Neural cell (in vitro differentiated cells): Measurements from ENCODE around the gene CAPN12. TPM values are rescaled to one million over a fixed set of nuclear protein-coding genes. Genes with fewer than 3 reads are reported as not detected.
"Not testable (repeated sequence)": the region's sequence is repeated elsewhere in the genome, so short reads cannot be mapped to it uniquely, and the experiment has no call there.

Source experiments
- H2AFZ ChIP-seq: fragments of 200-600, 300-800 bp; sonication (generic), shearing (Covaris generic); 2 replicates; pipeline ENCODE4 v1.6.0; 2014; ENCODE audit warnings: low read depth, mild to moderate bottlenecking, antibody characterized with exemption, low read length, moderate library complexity
- H3F3A ChIP-seq: fragments of 200-600 bp; shearing (Covaris generic); 2 replicates; pipeline ENCODE4 v1.6.1; 2016; ENCODE audit warnings: mild to moderate bottlenecking, moderate library complexity, mixed read lengths, antibody characterized with exemption, low read length; ENCODE audit not compliant: insufficient read depth, poor library complexity, severe bottlenecking
- H3K27ac ChIP-seq: fragments of 200-600, 300-800 bp; sonication (generic), shearing (Covaris generic); 2 replicates; pipeline ENCODE4 v1.5.1; 2014; ENCODE audit warnings: mild to moderate bottlenecking, low read length, moderate library complexity
- H3K27me3 ChIP-seq: fragments of 300-800, 200-600 bp; sonication (generic), shearing (Covaris generic); 2 replicates; pipeline ENCODE4 v1.6.0; 2014; ENCODE audit warnings: mild to moderate bottlenecking, low read depth, low read length, moderate library complexity; ENCODE audit not compliant: insufficient read depth
- H3K36me3 ChIP-seq: fragments of 300-800, 200-600 bp; sonication (generic), shearing (Covaris generic); 2 replicates; pipeline ENCODE4 v1.5.1; 2014; ENCODE audit warnings: mild to moderate bottlenecking, antibody characterized with exemption, low read length, moderate library complexity; ENCODE audit not compliant: insufficient read depth
- H3K4me2 ChIP-seq: fragments of 300-800, 200-600 bp; sonication (generic), shearing (Covaris generic); 2 replicates; pipeline ENCODE4 v1.6.0; 2014; ENCODE audit warnings: mild to moderate bottlenecking, low read length
- H3K4me3 ChIP-seq: fragments of 300-800, 200-600 bp; sonication (generic), shearing (Covaris generic); 2 replicates; pipeline ENCODE4 v1.5.1; 2014; ENCODE audit warnings: mild to moderate bottlenecking, low read length, moderate library complexity
- H3K79me2 ChIP-seq: fragments of 200-600 bp; shearing (Covaris generic); replicated peaks from 2 replicates; pipeline ENCODE4 v1.6.0; 2014; ENCODE audit warnings: mild to moderate bottlenecking, low read length, moderate library complexity; ENCODE audit not compliant: insufficient read depth
- H3K9ac ChIP-seq: fragments of 300-800, 200-600 bp; sonication (generic), shearing (Covaris generic); 2 replicates; pipeline ENCODE4 v1.6.1; 2016; ENCODE audit warnings: mild to moderate bottlenecking, low read length, mixed read lengths
- H3K9me2 ChIP-seq: fragments of 200-600 bp; shearing (Covaris generic); 2 replicates; pipeline ENCODE4 v1.6.1; 2016; ENCODE audit warnings: mild to moderate bottlenecking, low read length, mixed read lengths; ENCODE audit not compliant: insufficient read depth
- H3K9me3 ChIP-seq: fragments of 200-600, 300-800 bp; sonication (generic), shearing (Covaris generic); 2 replicates; pipeline ENCODE4 v1.6.1; 2016; ENCODE audit warnings: mild to moderate bottlenecking, mixed run types, low read length, moderate library complexity, mixed read lengths
- H4K20me1 ChIP-seq: fragments of 200-600 bp; shearing (Covaris generic); 2 replicates; pipeline ENCODE4 v1.6.1; 2016; ENCODE audit warnings: mild to moderate bottlenecking, mixed run types; ENCODE audit not compliant: insufficient read depth
- CTCF ChIP-seq: fragments of 450-650 bp; IDR thresholded peaks from 2 replicates; pipeline ENCODE4 v1.5.1; 2014; ENCODE audit warnings: antibody characterized with exemption, mild to moderate bottlenecking, moderate library complexity; ENCODE audit not compliant: poor library complexity, severe bottlenecking
- EP300 ChIP-seq: fragments of 450-650 bp; conservative IDR thresholded peaks from 2 replicates; pipeline ENCODE4 v1.6.1; 2014; ENCODE audit warnings: antibody characterized with exemption, mild to moderate bottlenecking, moderate library complexity; ENCODE audit not compliant: poor library complexity, severe bottlenecking
- EZH2 ChIP-seq: fragments of 200-600, 300-800 bp; shearing (Covaris generic), sonication (generic); IDR thresholded peaks from 2 replicates; pipeline ENCODE4 v1.6.1; 2014; ENCODE audit warnings: antibody characterized with exemption, low read length, borderline replicate concordance, mild to moderate bottlenecking; ENCODE audit not compliant: insufficient read depth, poor library complexity, severe bottlenecking
- MXI1 ChIP-seq: fragments of 450-650 bp; conservative IDR thresholded peaks from 2 replicates; pipeline ENCODE4 v1.6.1; 2014; ENCODE audit warnings: antibody characterized with exemption, mild to moderate bottlenecking; ENCODE audit not compliant: poor library complexity, severe bottlenecking
- POLR2AphosphoS5 ChIP-seq: IDR thresholded peaks from 2 replicates; pipeline ENCODE4 v1.6.1; 2012
- RAD21 ChIP-seq: fragments of 450-650 bp; conservative IDR thresholded peaks from 2 replicates; pipeline ENCODE4 v1.6.1; 2014; ENCODE audit warnings: antibody characterized with exemption, mild to moderate bottlenecking, moderate library complexity
- REST ChIP-seq: IDR thresholded peaks from 2 replicates; pipeline ENCODE4 v1.6.1; 2012; ENCODE audit warnings: borderline replicate concordance
- SMC3 ChIP-seq: fragments of 450-650 bp; conservative IDR thresholded peaks from 2 replicates; pipeline ENCODE4 v1.6.1; 2014; ENCODE audit warnings: antibody characterized with exemption, mild to moderate bottlenecking, moderate library complexity; ENCODE audit not compliant: poor library complexity
- TAF1 ChIP-seq: IDR thresholded peaks from 2 replicates; pipeline ENCODE4 v1.6.1; 2012; ENCODE audit warnings: low read depth
- polyA plus RNA-seq: library from polyadenylated mRNA; depleted of rRNA; stranded (reverse); fragments of >200 nt; gene quantifications from 2 replicates; pipeline ENCODE4 v1.2.3, GENCODE V29; 2014

CAPN12 gene
- polyA plus RNA-seq, 1 donor from 2014 or later, result not detected

GRCh38 chr19:38770949-38771275, 26.6 kb upstream of the CAPN12 start:
- not testable (repeated sequence) for H2AFZ ChIP-seq, H3K9me3 ChIP-seq, H3K79me2 ChIP-seq, H3F3A ChIP-seq, H3K36me3 ChIP-seq, H3K9ac ChIP-seq, H3K27me3 ChIP-seq, H3K9me2 ChIP-seq, H3K27ac ChIP-seq, H3K4me3 ChIP-seq, H3K4me2 ChIP-seq, H4K20me1 ChIP-seq

DNA sequence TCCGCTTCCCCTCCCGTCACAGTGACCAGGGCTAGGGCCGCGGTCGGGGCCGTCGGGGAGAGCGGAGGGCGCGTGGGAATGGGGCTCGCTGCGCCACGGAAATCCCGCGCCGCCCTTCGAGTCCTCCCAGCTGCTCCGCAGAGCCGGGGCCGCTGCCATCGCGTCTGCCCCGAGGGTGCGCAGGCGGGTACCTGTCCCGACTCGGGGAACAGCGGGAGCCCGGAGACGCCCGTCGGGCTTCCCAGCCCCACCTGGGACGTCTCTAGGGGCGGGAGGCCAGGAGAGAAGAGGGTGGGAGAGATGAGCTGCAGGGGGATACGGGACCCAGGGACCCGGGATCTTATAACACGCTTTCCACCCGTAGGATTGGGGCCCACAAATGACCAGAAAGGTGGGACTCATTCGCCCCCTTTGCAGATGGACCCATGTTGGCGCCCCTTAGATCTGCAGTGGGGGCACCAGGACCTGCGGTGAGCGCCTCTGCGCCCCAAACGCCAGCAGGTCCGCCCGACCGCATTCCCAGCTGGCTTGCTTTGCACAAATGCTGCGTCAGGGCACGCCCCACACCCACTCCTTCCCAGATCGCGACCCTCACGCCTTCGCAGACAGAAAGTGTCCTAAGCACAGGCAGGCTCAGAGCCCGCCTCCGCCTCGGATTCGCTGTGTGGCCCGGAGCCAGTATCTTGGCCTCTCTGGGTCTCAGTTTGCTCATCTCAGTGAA, 26.1 kb upstream of the CAPN12 start:
- not testable (repeated sequence) for H4K20me1 ChIP-seq, H2AFZ ChIP-seq, H3K9ac ChIP-seq, H3K9me3 ChIP-seq, H3K79me2 ChIP-seq, H3K27ac ChIP-seq, H3F3A ChIP-seq, H3K36me3 ChIP-seq, H3K4me3 ChIP-seq, H3K4me2 ChIP-seq, H3K9me2 ChIP-seq, H3K27me3 ChIP-seq

DNA sequence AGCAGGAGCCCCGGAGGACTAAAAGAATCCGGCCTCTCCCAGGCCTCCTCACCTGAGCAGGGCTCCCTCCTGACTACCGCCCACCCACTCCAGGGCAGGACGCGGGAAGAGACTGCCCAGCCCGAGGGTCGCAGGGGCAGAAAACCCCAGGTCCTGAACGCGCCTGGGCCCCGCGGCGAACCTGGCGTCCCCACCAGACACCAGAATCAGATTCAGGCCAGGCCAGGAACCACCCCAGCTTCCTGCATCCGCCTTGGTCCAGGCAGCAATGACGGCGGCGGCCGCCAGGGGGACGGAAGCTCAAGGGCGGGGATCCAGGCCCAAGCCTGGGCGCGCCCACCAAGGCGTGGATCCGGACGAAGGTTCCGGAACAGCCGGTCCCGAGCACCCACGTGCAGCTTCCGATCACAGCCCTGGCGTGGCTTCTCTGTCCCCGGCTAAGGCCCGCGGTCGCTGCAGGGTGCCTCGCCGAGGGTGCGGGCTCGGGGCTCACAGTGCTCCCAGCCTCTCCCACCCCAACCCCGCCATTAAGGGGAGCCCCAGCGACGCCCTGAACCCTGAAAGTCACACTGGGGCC, 25.4 kb upstream of the CAPN12 start:
- no peaks in the 10 kb centered on the region for H3K9me3 ChIP-seq
- no peaks in the 10 kb centered on the region for H3K36me3 ChIP-seq
- H3K4me2 ChIP-seq, result no peak overlapping the region
- TF ChIP-seq SMC3 (no peak), TAF1 (no peak), EZH2 (no peak), RAD21 (no peak), EP300 (no peak), POLR2AphosphoS5 (no peak), MXI1 (no peak), REST (no peak), CTCF (no peak)
- no peaks in the 10 kb centered on the region for H3F3A ChIP-seq
- H3K27ac ChIP-seq, result no peak overlapping the region
- no peaks in the 10 kb centered on the region for H3K79me2 ChIP-seq
- H3K9ac ChIP-seq, result no peak overlapping the region
- no peaks in the 10 kb centered on the region for H3K27me3 ChIP-seq
- H3K4me3 ChIP-seq, result no peak overlapping the region
- no peaks in the 10 kb centered on the region for H4K20me1 ChIP-seq
- H3K9me2 ChIP-seq, result no peaks in the 10 kb centered on the region
- H2AFZ ChIP-seq, result no peak overlapping the region
